Subcutaneous adipose tissue (tissue), 4 donors: Measurements from ENCODE around the gene KMO. TPM values are rescaled to one million over a fixed set of nuclear protein-coding genes. Genes with fewer than 3 reads are reported as not detected.

Experiments
- total RNA-seq, 4 donors: library from RNA; depleted of rRNA; stranded (reverse); fragments of >200 nt; gene quantifications; one replicate each; pipeline ENCODE4 v1.1.0, GENCODE V29; 2016
- TF ChIP-seq, protein P1 (sequence below): fragments of 450-650 bp; IDR thresholded peaks from one replicate; pipeline ENCODE4 v1.5.1; 2016; ENCODE audit warnings: low read depth, mild to moderate bottlenecking, control low read depth, antibody characterized with exemption, moderate library complexity

The KMO gene
- total RNA-seq, 4 donors from 2014 or later, result 0.38 to 15.8 (median 3.0) TPM

DNA sequence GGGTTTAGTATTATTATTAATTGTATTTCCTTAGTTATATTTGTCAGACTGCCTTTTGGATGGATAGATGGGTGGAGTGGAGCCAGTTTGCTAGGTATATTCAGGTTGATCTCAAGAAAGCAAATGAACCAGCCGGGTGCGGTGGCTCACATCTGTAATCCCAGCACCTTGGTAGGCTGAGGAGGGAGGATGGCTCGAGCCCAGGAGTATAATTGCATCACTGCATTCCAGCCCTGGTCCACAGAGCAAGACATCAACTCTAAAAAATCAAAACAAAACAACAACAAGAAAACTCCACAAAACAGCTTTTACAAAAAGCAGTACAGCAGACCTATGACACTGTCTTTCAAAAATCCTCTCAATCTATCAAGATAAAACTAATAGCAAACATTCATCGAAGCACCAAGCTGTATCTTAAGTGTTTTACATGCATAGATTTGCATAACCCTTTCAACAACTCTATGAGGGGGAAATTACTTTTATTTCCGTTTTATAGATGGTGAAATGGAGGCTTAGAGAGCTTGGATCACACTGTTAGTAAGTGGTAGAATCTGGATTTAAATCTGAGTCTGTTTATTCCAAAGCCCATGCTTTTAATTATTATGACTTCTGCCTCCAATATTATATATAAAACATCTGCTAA lies 25.5 kb downstream of the KMO start:
- TF ChIP-seq, protein P1, sequence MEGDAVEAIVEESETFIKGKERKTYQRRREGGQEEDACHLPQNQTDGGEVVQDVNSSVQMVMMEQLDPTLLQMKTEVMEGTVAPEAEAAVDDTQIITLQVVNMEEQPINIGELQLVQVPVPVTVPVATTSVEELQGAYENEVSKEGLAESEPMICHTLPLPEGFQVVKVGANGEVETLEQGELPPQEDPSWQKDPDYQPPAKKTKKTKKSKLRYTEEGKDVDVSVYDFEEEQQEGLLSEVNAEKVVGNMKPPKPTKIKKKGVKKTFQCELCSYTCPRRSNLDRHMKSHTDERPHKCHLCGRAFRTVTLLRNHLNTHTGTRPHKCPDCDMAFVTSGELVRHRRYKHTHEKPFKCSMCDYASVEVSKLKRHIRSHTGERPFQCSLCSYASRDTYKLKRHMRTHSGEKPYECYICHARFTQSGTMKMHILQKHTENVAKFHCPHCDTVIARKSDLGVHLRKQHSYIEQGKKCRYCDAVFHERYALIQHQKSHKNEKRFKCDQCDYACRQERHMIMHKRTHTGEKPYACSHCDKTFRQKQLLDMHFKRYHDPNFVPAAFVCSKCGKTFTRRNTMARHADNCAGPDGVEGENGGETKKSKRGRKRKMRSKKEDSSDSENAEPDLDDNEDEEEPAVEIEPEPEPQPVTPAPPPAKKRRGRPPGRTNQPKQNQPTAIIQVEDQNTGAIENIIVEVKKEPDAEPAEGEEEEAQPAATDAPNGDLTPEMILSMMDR, result no peak

- TF ChIP-seq, protein P1, result no peak
Observed at GRCh38 chr1:241560146-241560848, 28.1 kb downstream of the KMO start.

GRCh38 chr1:241560849-241561187 lies 28.6 kb downstream of the KMO start:
- TF ChIP-seq, protein P1, result no peak

- TF ChIP-seq, protein P1, result no peak
Observed at GRCh38 chr1:241569848-241570247, 37.7 kb downstream of the KMO start.

DNA sequence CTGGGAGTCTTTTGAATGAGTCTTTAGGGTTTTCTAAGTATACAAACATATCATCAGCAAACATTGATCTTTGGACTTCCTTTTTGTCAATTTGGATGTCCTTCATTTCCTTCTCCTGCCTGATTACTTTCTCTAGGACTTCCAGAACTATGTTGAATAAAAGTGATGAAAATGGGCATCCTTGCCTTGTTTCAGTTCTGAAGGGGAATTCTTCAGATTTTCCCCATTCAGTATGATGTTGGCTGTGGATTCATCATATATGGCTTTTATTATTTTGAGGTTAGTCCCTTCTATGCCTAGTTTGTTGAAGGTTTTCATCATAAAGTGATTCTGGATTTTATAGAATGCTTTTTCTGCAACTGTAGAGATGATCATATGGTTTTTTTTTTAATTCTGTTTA lies 42.0 kb downstream of the KMO start:
- TF ChIP-seq, protein P1, result no peak

DNA sequence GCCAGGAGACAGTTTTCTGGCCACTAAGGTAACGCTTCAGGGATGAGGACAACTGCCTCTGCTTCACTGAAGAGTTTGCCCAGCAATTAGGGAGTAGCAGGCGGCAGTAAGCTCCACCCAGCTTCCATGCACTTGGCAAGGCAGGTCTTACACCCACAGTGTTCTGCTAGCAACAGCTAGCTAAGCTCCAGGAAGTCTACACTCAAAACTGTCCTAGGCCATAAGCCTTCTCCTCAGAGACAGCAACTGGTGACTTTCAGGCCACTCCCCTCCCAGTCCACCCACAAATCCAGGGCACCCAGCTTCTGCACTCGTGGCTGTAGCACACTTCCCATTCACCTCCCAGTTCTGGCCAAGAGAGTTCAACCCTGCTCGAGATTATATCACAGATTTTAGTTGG lies 47.3 kb downstream of the KMO start:
- TF ChIP-seq, protein P1, result no peak

DNA sequence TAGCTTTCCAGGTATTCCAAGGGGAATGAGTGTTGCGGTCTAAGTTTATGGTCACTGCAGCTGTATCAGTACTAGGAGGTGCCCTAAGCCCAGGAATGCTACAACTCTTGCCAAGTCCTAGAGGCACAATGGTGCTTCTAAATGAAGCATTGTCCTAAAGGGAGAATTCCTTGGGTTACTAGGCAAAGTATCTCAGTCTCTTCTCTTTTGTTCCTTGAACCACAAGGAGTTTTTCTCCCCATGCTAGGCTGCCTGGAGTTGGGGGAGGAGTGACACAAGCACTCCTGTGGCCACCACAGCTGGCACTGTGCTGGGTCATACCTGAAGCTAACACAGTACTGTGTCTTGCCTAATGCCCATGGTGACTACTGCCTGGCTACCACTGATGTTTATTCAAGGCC lies 50.7 kb downstream of the KMO start:
- TF ChIP-seq, protein P1, result no peak
